Hematopoietic multipotent progenitor cell treated with erythropoietin and hydrocortisone succinate and interleukin-3 and kit ligand, for 4 days (in vitro differentiated cells): Measurements from ENCODE around the gene PDE1C.

ENCODE experiments used
- DNase-seq: peaks from one replicate; pipeline ENCODE4 v3.0.0-alpha.2; 2015

PDE1C gene

GRCh38 chr7:31986878-31987518 lies 83.2 kb downstream of the PDE1C start:
- no peak for DNase-seq

DNA sequence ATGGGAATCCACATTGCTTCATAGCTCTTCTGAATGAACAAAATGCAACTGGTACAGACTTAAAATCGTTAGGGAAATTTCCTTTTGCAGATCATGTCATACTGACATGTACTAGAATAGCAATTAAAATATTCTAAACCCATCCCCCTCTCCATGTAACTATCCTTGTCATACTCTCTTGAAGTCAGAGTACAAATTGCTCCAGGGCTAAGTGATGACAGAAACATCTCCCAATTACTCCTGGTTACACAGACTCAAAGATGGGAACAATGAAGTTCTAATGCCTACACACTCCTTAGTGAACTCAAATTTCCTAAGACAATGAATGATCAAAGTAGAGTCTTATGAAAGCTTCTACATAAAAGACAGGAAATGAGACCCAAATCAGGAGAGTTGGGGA lies 87.2 kb downstream of the PDE1C start:
- DNase-seq: no peak

DNA sequence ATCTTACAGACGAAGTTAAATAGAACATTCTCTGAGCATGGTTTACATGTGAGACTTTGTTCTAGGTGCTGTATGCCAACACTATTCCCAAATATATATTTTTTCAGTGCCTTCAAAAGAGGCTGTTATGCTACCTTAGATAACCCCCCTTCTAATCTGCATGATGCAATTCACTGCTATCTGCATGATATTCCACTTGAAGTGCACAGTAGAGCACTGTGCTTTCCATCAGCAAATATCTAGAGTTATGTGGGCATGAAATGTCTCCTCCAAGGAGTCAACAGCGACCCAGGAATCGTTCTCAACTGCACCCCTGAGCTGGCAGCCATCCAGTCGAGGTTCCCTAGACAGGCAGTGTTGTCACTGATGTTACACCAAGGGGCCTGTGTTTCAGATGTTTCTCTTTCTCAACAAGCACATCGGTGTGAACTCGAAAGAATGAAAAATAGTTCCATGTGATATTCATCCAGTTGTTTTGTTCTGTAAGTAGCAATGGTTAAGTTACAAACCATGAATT lies 88.3 kb downstream of the PDE1C start:
- no peak for DNase-seq

GRCh38 chr7:31979690-31980330 lies 90.4 kb downstream of the PDE1C start:
- no peak for DNase-seq

GRCh38 chr7:31975546-31975945 lies 94.7 kb downstream of the PDE1C start:
- DNase-seq: no peak

DNA sequence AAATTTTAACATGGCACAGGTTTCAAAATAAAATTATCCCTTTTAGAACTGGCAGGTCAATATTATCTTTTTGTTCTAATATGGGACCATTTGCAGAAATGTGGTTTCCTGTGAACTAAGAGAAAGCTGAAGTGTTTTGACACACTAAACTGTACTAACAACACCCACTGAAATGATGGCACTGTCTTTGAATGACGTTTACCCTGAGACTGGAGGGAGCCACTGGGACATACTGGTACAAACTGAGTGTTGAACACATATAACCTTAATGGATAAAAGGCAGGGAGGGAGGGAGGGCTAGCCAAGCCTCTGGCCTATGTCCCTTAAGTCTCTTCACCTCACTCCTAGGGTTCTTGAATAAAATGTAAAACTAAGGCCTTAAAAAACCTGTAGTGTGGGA lies 95.9 kb downstream of the PDE1C start:
- DNase-seq: no peak

DNA sequence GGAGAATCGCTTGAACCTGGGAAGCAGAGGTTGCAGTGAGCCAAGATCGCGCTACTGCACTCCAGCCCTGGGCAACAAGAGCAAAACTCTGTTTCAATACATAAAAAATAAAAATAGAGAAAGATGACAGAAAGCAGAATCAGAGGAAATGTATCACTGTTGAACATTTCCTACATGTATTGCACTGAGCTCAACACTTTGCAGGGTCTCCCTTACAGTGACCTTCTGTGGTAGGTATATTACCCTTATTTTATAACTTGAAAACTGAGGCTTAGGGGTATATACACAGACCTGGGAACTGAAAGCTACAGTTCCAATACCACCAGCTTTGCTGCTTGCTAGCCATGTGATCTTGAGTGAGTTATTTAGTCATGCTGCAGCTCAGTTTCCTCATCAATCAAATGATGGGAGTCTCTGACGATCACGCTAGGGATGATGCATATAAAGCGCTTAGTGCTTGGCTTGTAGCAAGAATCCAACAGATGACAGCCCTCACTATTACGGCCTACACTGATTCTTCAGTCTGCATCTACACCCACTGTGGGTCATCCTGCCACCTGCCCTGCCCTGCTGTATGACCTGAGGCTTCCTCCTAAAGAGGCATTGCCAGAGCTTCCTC lies 99.0 kb downstream of the PDE1C start:
- no peak for DNase-seq

DNA sequence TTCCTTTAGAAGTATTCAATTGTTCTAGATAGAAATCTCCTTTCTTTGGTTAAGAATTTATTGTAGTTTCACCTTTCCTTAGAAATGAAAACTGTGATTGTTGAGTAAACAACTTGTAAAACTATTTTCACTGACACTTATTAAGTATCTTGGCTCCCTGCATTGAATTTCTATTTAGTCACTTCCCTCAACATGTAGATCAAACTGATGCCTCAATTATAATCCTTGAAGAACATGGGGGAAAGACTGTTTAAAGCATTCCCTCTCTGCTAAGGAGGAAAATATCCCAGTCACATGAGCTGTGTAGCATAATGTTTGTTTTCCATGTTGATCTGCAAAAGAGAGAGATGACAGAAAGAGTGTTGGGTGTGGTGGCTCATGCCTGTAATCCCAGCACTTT lies 99.7 kb downstream of the PDE1C start:
- no peak for DNase-seq

- DNase-seq: no peak
These were observed 106.5 kb downstream of the PDE1C start for GRCh38 chr7:31963569-31964175.

DNA sequence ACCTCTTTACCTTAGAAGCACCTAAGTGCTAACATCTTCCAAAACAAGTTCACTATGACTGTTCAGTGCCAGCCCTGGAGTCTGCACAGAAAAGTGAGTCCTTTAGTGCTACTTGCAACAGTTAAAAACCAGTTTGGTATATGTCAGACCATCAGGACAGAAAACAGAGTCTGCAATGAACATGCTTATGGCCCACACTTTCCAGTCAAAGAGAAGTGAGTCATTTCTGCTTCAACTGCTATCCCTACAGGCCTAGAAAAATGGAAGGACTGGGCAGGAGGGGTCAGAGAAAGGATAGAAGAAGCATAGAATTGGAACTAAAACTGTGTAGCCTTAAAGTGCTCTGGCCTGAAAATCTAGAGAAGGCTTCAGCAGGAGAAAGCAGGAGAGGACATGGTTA lies 108.0 kb downstream of the PDE1C start:
- no peak for DNase-seq

- no peak for DNase-seq
These were observed 112.0 kb downstream of the PDE1C start for GRCh38 chr7:31958226-31958625.

- no peak for DNase-seq
These were observed 112.5 kb downstream of the PDE1C start for GRCh38 chr7:31957756-31958155.

DNA sequence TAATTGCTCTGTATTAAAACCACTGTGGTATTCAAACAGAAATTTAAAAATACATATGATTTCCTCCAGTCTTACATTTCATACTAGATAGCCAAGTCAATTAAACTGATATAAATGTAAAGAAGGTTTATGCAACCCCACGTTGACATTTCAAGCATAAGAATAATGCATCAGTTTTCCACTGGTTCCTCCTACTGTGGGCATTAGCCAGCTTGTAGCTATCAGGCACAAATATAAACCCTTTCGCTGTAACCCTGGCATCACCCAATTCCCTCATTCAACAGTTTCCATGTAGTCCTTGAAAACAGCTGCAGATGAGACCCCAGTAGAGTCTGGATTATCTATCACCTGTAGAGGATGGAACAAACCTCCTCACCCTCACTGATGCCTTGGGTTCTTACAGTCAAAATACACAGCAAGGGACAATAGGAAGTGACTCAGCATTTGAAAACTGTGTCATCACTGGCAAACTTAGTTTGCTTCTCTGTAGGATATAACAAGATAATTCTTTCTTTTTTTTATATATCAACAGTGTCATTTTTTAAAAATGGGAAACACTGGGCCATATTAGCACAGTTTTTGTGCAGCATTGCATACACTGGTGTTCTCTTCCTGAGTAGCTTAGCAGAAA lies 113.0 kb downstream of the PDE1C start:
- DNase-seq: no peak

DNA sequence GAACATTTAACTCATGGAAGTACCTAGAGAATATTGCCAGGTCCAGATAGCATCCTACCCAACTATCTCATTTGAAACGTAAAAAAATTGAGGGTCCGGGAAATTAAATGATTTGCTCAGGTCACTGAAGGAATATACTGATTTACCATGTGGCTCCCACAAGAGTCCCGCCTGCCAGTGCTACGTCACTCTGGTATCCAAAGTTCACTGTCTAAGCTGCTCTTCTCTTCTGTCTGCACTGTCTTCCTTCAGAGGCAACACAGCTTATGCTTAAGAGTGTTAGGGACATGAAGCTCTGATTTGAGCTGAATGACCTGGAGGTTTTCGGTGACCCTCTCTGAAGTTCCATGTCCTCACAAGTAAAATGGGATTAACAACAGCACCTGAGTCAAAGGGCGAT lies 114.6 kb downstream of the PDE1C start:
- no peak for DNase-seq

DNA sequence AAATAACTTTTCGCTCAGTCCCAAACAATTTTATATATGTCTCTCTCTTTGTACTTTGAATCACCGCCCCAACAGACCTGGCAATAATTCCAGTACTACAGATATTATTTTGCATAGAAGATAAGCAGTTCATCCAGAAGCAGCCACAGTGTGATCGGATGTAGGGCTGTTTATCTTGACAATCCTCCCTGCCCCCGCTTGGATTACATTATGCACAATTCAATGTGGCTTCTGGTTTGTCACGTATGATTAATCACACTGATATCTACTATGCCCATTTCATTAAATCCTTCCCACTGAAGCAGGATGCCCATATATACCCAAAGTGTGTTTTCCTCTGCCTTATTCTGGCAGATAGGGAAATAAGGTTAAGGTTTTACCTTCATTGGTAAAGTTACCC lies 115.2 kb downstream of the PDE1C start:
- DNase-seq: no peak

DNA sequence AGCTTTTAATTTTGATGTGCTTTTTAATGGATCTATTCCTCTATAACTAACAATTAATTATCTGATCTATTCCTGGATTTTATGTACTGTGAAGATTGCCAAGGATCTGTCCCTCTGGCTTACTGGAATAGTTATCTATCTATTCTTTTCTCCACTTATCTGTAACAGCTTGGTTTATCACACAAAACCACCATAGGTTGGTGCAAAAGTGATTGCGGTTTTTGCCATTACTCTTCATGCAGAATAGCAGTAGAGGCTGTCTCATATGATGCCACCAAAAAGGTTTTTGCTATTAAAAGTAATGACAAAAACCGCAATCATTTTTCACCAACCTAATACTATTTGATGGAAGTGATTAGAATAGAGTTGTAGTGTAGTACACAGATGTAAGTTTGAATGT lies 115.7 kb downstream of the PDE1C start:
- no peak for DNase-seq

DNA sequence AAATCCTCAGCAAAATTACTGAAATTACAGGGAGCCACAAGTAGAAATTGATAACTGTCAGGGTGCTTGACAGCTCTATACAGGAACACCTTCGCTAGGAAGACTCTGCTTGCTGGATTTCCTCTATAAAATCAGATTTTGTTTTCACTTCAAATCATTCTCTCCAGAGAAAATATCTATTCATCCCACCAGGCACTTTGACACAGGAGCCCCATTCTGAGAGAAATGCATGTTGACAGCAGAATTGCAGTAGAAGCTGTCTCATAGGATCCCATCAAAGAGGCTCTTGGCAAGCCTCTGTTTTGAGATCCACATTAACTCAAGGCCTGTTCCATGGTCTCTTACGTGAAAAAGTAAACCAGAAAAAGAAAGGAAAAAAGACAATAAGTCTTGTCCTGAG lies 116.8 kb downstream of the PDE1C start:
- DNase-seq: no peak

DNA sequence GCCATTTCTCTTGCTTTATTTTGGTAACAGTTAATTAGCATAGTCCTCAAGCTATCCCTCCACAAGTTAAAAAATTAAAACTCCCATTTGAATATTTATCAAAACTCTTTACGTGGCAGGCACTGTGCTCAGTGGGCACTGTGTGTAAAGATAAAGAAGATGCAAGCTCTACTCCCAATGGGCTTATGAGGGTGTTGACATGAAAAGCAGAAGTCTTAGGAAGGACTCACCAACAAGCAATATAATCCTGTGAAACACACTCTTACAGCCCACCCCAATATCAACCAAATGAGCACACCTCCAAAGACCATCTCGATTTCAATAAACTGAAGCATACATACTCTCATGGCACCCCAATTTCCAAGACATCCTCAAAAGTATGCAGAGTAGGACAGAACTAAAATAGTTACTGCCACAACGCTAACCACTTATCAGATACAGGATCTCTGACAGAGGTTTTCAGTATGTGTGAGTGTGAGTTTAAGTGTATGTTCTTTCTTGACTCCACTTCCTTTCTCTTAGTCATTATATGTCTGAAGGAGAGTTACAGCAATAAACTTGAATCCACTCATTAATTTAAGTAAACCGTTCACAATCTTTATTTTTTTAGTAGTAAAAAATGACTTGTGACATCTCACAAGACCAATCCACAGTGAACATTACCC lies 120.0 kb downstream of the PDE1C start:
- DNase-seq: peak; percentile 61

GRCh38 chr7:31948029-31948428 lies 122.2 kb downstream of the PDE1C start:
- DNase-seq: no peak

DNA sequence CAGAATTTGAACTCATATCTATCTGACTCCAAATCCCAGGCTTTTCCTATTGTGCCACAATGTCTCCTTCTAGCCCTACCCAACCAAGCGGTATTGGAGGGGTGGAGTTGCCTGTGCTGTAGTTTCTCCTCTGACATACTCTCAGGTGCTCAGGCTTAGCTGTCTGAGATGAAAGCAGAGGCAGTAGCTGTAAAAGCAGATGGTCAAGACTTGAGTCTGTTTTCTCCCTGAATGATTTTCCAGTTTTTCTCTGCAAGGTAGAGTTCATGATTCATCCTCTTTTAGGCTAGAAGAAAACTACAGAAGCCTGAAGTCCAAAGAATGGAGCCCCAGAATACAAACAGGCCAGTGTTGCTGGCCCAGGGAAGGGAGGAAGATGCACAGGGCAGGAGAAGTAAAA lies 130.0 kb downstream of the PDE1C start:
- DNase-seq: no peak

GRCh38 chr7:31939076-31939475 lies 131.1 kb downstream of the PDE1C start:
- DNase-seq: no peak

- DNase-seq: no peak
These were observed 131.6 kb downstream of the PDE1C start for GRCh38 chr7:31938650-31939049.

GRCh38 chr7:31937982-31938381 lies 132.2 kb downstream of the PDE1C start:
- no peak for DNase-seq
